B cell (primary cell): ENCODE results near the gene TMC6.

Experiments
- CTCF ChIP-seq: fragments of 200-600 bp; IDR thresholded peaks from one replicate; pipeline ENCODE4 v1.8.0; 2022; ENCODE audit warnings: antibody characterized with exemption, mild to moderate bottlenecking
- EZH2 ChIP-seq: IDR thresholded peaks from 2 replicates; pipeline ENCODE4 v1.6.1; 2012; ENCODE audit warnings: borderline replicate concordance, low read depth, mild to moderate bottlenecking, moderate library complexity, low read length; ENCODE audit not compliant: insufficient read depth, poor library complexity, severe bottlenecking

- TF ChIP-seq CTCF (no peak), EZH2 (no peak)
Observed at GRCh38 chr17:78124836-78125137, 3.8 kb downstream of the TMC6 start.
